IPS-11a (cell line): ENCODE data around the gene AOX1.
A peak's percentile ranks its signal among the peaks of the same experiment; 100 is the strongest.
"Not testable (repeated sequence)": the region's sequence is repeated elsewhere in the genome, so short reads cannot be mapped to it uniquely, and the experiment has no call there.

ENCODE experiments used
- H3K4me3 ChIP-seq: one replicate; pipeline ENCODE4 v1.5.1; 2013; ENCODE audit warnings: low read depth, low read length, control low read depth

AOX1 gene

GRCh38 chr2:200698217-200698616 lies 112.4 kb downstream of the AOX1 start:
- no peak overlapping the region for H3K4me3 ChIP-seq

- H3K4me3 ChIP-seq, result no peak overlapping the region
Observed at GRCh38 chr2:200699310-200699709, 113.5 kb downstream of the AOX1 start.

DNA sequence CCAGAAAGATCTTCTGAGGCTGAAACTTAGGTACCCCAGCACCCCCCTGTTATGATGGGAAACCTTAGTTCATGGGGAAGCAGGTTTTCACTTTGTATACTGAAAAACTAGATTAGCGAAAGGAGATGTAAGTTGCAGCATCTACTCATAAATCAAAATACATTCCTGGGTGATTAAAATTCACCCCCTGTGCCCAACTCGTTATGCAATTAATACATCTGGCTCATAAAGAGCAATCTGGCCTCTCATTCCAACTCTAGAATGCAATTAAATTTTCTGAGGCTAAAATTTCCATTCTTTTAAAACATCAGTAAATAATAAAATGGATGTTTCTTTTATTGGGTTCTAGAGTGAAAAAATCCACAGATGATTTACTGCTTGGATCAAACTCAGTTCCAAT lies 115.0 kb downstream of the AOX1 start:
- H3K4me3 ChIP-seq, result no peak overlapping the region

- H3K4me3 ChIP-seq, result no peak overlapping the region
Observed at GRCh38 chr2:200702044-200702443, 116.2 kb downstream of the AOX1 start.

GRCh38 chr2:200702646-200703118 lies 116.9 kb downstream of the AOX1 start:
- no peak overlapping the region for H3K4me3 ChIP-seq

- H3K4me3 ChIP-seq, result no peak overlapping the region
Observed at GRCh38 chr2:200703127-200703925, 117.5 kb downstream of the AOX1 start.

DNA sequence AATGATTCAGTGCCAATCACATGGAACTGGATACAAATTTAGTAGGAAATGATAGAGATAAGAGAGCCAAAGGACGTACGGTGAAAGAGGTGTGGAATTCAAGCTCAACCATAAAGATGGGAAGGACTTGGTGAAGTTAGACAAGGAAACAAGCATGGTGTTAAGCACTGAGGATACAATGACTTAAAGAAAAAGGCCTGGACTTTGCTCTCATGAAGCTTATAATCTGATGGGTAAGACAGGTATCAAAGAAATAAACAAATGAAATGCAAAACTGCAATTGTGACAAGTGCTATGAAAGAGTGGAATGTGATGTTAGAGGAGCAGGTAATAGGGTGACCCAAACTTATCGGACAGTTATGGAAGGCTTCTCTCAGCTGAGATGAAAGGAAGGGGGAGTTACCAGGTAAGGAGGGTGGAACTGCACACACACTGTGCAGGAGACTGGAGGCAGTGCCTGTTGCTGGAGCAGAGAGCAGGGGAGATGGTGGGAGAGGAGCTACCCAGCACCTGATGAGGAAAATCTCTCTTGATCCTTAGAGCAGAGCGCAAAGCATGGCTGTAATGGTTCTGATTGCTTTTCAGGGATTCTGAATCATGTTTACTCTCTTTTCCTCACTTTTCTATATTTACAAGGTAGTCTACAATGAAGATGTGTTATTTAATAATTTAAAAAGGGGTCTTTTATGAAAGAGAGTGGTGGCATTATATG lies 118.3 kb downstream of the AOX1 start:
- H3K4me3 ChIP-seq, result no peak overlapping the region

GRCh38 chr2:200705305-200706041 lies 119.7 kb downstream of the AOX1 start:
- no peak overlapping the region for H3K4me3 ChIP-seq

DNA sequence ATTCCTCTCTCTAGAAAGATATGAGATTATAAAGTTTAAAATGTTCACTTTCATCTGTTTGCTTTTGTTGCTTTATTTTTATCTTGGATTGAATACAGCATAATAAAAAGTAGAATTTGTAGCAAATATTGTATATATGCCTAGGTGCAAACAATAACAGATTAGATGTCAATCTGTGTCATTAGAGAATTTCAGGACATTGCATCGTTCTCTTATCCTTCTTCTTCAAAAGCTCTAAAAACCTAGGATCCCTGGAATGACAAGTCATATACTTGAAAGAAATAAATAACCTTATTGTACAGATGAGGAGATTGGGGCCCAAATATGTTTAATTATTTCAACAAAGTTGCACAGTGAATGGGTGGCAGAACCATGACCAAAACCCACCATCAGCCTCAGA lies 123.1 kb downstream of the AOX1 start:
- no peak overlapping the region for H3K4me3 ChIP-seq

- peak overlapping the region; percentile 8 for H3K4me3 ChIP-seq
Observed at GRCh38 chr2:200713003-200713703, 127.3 kb downstream of the AOX1 start.

GRCh38 chr2:200713704-200714064 lies 127.9 kb downstream of the AOX1 start:
- H3K4me3 ChIP-seq, result no peak overlapping the region

GRCh38 chr2:200715014-200715413 lies 129.2 kb downstream of the AOX1 start:
- not testable (repeated sequence) for H3K4me3 ChIP-seq

- no peak overlapping the region for H3K4me3 ChIP-seq
Observed at GRCh38 chr2:200716386-200716785, 130.6 kb downstream of the AOX1 start.
